GM21576 (cell line): ENCODE data around the gene ENO1.

Experiments
- ATAC-seq: cut with Tn5 transposase; IDR thresholded peaks from one replicate; pipeline ENCODE4 v1.9.1; 2021; ENCODE audit warnings: mild to moderate bottlenecking, moderate library complexity; ENCODE audit not compliant: unreplicated experiment

ENO1 gene

GRCh38 chr1:8814865-8815264 is 63.6 kb downstream of the ENO1 start:
- no peak for ATAC-seq

GRCh38 chr1:8813991-8814390 is 64.5 kb downstream of the ENO1 start:
- no peak for ATAC-seq

GRCh38 chr1:8813016-8813763 is 65.3 kb downstream of the ENO1 start:
- ATAC-seq: no peak

- no peak for ATAC-seq
Observed at GRCh38 chr1:8812081-8812480, 66.4 kb downstream of the ENO1 start.
